ENCODE data around the gene ITSN1.

The ITSN1 gene

GRCh38 chr21:33642896-33643657, 776 bp downstream of the ITSN1 start:
- TF ChIP-seq EP300 (IDR thresholded peaks at IDR 0.05; ENCODE audit: borderline replicate concordance) (no peak), FOXM1 (IDR thresholded peaks at IDR 0.05; ENCODE audit: borderline replicate concordance, low read depth) (no peak), TCF12 (IDR thresholded peaks at IDR 0.05; ENCODE audit: low read depth) (no peak), RAD21 (IDR thresholded peaks at IDR 0.05; ENCODE audit: low read depth) (no peak), ZBTB7A (IDR thresholded peaks at IDR 0.05; ENCODE audit: low read depth) (no peak), TEAD4 (IDR thresholded peaks at IDR 0.05) (no peak), CREB1 (IDR thresholded peaks at IDR 0.05; ENCODE audit: low read depth) (no peak), NFIC (IDR thresholded peaks at IDR 0.05) (no peak), EGR1 (IDR thresholded peaks at IDR 0.05) (no peak), REST (IDR thresholded peaks at IDR 0.05; ENCODE audit: low read depth) (no peak), TAF1 (IDR thresholded peaks at IDR 0.05; ENCODE audit: low read depth) (no peak), YY1 (IDR thresholded peaks at IDR 0.05; ENCODE audit: low read depth) (no peak), CEBPB (IDR thresholded peaks at IDR 0.05) (no peak)
- TF ChIP-seq, protein P1, sequence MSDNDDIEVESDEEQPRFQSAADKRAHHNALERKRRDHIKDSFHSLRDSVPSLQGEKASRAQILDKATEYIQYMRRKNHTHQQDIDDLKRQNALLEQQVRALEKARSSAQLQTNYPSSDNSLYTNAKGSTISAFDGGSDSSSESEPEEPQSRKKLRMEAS (IDR thresholded peaks at IDR 0.05) = no peak; the same call in none of the 2 replicates
- TF ChIP-seq, protein P2, sequence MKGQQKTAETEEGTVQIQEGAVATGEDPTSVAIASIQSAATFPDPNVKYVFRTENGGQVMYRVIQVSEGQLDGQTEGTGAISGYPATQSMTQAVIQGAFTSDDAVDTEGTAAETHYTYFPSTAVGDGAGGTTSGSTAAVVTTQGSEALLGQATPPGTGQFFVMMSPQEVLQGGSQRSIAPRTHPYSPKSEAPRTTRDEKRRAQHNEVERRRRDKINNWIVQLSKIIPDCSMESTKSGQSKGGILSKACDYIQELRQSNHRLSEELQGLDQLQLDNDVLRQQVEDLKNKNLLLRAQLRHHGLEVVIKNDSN (IDR thresholded peaks at IDR 0.05) = no peak

DNA sequence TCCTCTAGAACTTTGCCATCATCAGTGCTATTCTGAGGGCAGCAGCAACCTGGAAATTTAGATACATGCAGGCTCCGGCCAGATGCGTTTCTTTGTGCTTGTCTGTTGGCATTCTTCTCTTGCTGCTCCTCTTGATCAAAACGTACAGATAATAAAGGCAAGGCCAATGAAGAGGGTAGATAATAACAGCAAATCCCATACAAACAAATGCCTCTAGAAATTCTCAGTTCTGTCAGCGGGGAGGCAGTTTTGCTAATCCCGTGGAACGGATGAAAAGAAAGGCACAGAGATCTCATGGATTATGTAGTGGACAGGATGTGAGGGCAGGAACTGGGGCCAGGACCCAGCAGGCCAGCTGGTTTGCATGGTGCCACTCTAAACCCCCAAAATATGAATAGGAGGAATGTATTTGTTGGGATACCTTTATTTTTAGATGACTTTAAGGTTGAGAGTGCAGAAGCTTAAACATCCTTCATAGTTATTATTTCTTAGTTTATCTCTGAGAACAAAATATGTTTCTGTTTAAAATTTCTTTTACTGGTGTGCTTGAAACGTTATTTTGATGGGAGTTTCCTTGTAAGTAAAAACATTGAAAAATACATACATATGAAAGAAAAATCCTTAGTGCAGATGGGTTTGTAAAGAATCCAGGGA, 1.5 kb downstream of the ITSN1 start:
- TF ChIP-seq EGR1 (IDR thresholded peaks at IDR 0.05) (no peak), TEAD4 (IDR thresholded peaks at IDR 0.05) (no peak)

GRCh38 chr21:33644383-33645074, 2.2 kb downstream of the ITSN1 start:
- TF ChIP-seq TCF12 (IDR thresholded peaks at IDR 0.05; ENCODE audit: low read depth) (no peak), NFIC (IDR thresholded peaks at IDR 0.05) (no peak), YY1 (IDR thresholded peaks at IDR 0.05; ENCODE audit: low read depth) (no peak), TAF1 (IDR thresholded peaks at IDR 0.05; ENCODE audit: low read depth) (no peak)
- TF ChIP-seq, protein P2 (IDR thresholded peaks at IDR 0.05) = no peak

- TF ChIP-seq CEBPB (IDR thresholded peaks at IDR 0.05) (peak; percentile 93), CREB1 (IDR thresholded peaks at IDR 0.05; ENCODE audit: low read depth) (no peak)
Observed at GRCh38 chr21:33645730-33646129, 3.4 kb downstream of the ITSN1 start.

DNA sequence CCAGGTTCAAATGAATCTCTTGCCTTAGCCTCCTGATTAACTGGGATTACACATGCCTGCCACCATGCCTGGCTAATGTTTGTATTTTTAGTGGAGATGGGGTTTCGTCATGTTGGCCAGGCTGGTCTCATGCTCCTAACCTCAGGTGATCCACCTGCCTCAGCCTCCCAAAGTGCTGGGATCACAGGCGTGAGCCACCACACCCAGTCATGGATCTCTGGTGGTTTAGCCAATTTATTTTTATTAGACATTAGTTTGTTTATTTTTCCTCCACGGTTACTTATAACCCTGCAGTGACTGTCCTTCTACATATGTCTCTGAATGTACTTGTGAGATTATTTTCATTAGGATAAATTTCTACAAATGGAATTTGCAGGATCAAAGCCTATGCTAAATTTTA, 5.3 kb downstream of the ITSN1 start:
- no peak for TF ChIP-seq TCF12 (IDR thresholded peaks at IDR 0.05; ENCODE audit: low read depth)
- no peak for TF ChIP-seq NFIC (IDR thresholded peaks at IDR 0.05)
- TF ChIP-seq, protein P2 (IDR thresholded peaks at IDR 0.05) = no peak
- TF ChIP-seq YY1 (IDR thresholded peaks at IDR 0.05; ENCODE audit: low read depth) = no peak
- TF ChIP-seq, protein P1 (IDR thresholded peaks at IDR 0.05) = no peak
- TF ChIP-seq ZBTB7A (IDR thresholded peaks at IDR 0.05; ENCODE audit: low read depth) = no peak
- no peak for TF ChIP-seq EGR1 (IDR thresholded peaks at IDR 0.05)
- TF ChIP-seq RAD21 (IDR thresholded peaks at IDR 0.05; ENCODE audit: low read depth) = no peak
- TF ChIP-seq TAF1 (IDR thresholded peaks at IDR 0.05; ENCODE audit: low read depth) = no peak
- no peak for TF ChIP-seq EP300 (IDR thresholded peaks at IDR 0.05; ENCODE audit: borderline replicate concordance)
- no peak for TF ChIP-seq TEAD4 (IDR thresholded peaks at IDR 0.05)
- TF ChIP-seq CREB1 (IDR thresholded peaks at IDR 0.05; ENCODE audit: low read depth) = no peak
- TF ChIP-seq FOXM1 (IDR thresholded peaks at IDR 0.05; ENCODE audit: borderline replicate concordance, low read depth) = no peak
- TF ChIP-seq REST (IDR thresholded peaks at IDR 0.05; ENCODE audit: low read depth) = no peak
- no peak for TF ChIP-seq CEBPB (IDR thresholded peaks at IDR 0.05)

Measured in Ishikawa (cell line).